M059J (cell line): Measurements from ENCODE around the gene CHD1. TPM values are rescaled to one million over a fixed set of nuclear protein-coding genes. Genes with fewer than 3 reads are reported as not detected.

Experiments used
- DNase-seq: peaks from one replicate; pipeline ENCODE4 v3.0.0-alpha.2; 2012; ENCODE audit warnings: low read depth
- total RNA-seq: library from RNA; depleted of rRNA; stranded (reverse); fragments of >200 nt; shearing (Covaris generic); gene quantifications from 2 replicates; pipeline ENCODE4 v1.2.3, GENCODE V29; 2014

The CHD1 gene
- total RNA-seq, 1 experiment from 2014 or later: 27.1 TPM

- peak; percentile 43 for DNase-seq
These were observed 24.0 kb downstream of the CHD1 start for GRCh38 chr5:98904780-98905179.

GRCh38 chr5:98902733-98903132 lies 26.1 kb downstream of the CHD1 start:
- peak; percentile 52 for DNase-seq

GRCh38 chr5:98899456-98899855 lies 29.4 kb downstream of the CHD1 start:
- DNase-seq: no peak

- DNase-seq: no peak
These were observed 30.1 kb downstream of the CHD1 start for GRCh38 chr5:98898743-98899142.

- DNase-seq: no peak
These were observed 37.2 kb downstream of the CHD1 start for GRCh38 chr5:98891591-98891990.

GRCh38 chr5:98880598-98880997 lies 48.2 kb downstream of the CHD1 start:
- no peak for DNase-seq

- peak; percentile 28 for DNase-seq
These were observed 48.7 kb downstream of the CHD1 start for GRCh38 chr5:98880151-98880550.

GRCh38 chr5:98877600-98877999 lies 51.2 kb downstream of the CHD1 start:
- DNase-seq: no peak

GRCh38 chr5:98872674-98873073 lies 56.1 kb downstream of the CHD1 start:
- DNase-seq: peak; percentile 6

GRCh38 chr5:98865690-98866089 lies 63.1 kb downstream of the CHD1 start:
- DNase-seq: no peak

GRCh38 chr5:98847054-98847453 lies 81.8 kb downstream of the CHD1 start:
- DNase-seq: no peak

GRCh38 chr5:98846520-98846919 lies 82.3 kb downstream of the CHD1 start:
- DNase-seq: no peak

- no peak for DNase-seq
These were observed 82.9 kb downstream of the CHD1 start for GRCh38 chr5:98845878-98846277.

- no peak for DNase-seq
These were observed 83.9 kb downstream of the CHD1 start for GRCh38 chr5:98844865-98845264.

- DNase-seq: no peak
These were observed 85.3 kb downstream of the CHD1 start for GRCh38 chr5:98843481-98843880.

- DNase-seq: no peak
These were observed 87.9 kb downstream of the CHD1 start for GRCh38 chr5:98840946-98841345.

- peak; percentile 42 for DNase-seq
These were observed 89.1 kb downstream of the CHD1 start for GRCh38 chr5:98839469-98840383.

GRCh38 chr5:98836175-98836574 lies 92.6 kb downstream of the CHD1 start:
- DNase-seq: no peak

GRCh38 chr5:98827588-98828284 lies 101.1 kb downstream of the CHD1 start:
- no peak for DNase-seq

GRCh38 chr5:98827161-98827560 lies 101.6 kb downstream of the CHD1 start:
- DNase-seq: peak; percentile 54

- DNase-seq: no peak
These were observed 103.0 kb downstream of the CHD1 start for GRCh38 chr5:98825582-98826375.

GRCh38 chr5:98816582-98817222 lies 112.1 kb downstream of the CHD1 start:
- DNase-seq: no peak
